Measurements from ENCODE around the gene CRYZL1.

The CRYZL1 gene

DNA sequence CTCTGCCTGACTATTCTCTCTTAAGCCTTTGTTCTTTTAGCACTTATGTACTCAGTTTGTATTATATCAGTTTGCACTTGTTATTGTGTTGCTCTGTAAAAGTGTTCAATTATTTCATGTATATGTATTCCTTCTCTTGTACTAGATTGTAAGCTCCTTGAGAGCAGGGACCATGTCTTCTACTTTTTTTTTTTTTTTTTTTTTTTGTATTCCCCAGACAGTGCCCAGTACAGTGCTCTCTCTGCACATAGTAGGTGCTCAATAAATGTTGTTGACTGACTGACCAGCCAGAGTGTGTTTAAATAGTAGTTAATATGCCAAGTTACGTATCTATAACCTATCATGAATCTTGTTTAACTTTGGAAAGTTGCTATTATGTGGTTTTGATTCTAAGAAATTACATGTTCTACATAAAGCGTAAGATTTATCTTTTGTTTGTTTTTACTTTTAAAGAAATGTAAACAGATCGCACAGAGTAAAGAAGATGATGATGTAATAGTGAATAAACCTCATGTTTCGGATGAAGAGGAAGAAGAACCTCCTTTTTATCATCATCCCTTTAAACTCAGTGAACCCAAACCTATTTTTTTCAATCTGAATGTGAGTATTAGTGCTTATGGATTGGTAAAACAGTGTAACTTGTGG, 82.6 kb downstream of the CRYZL1 start:
- DNase-seq, result no peak

DNA sequence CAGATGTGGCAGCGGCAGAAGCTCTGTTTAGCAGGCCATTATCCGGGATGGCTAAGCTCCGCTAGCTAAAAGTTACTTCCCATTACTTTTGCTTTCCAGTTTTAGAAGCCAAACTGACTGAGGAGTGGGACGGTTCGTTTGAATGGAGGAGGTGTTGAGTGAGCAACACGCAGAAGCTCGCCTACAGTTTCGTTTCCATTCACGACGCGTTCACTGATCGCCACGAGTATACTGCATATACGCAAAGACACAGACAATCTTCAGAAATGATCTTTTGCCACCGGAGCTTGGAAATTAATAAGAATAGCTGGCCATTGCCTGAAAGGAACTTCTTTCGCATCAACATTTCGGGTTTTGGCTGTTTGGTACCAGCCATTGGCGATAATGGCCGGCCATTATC, 84.1 kb downstream of the CRYZL1 start:
- no peak for DNase-seq

DNA sequence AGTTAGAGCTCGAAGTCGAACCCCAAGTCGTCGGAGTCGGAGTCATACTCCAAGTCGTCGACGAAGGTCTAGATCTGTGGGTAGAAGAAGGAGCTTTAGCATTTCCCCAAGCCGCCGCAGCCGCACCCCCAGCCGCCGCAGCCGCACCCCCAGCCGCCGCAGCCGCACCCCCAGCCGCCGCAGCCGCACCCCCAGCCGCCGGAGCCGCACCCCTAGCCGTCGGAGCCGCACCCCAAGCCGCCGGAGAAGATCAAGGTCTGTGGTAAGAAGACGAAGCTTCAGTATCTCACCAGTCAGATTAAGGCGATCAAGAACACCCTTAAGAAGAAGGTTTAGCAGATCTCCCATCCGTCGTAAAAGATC, 86.6 kb downstream of the CRYZL1 start:
- no peak for DNase-seq

DNA sequence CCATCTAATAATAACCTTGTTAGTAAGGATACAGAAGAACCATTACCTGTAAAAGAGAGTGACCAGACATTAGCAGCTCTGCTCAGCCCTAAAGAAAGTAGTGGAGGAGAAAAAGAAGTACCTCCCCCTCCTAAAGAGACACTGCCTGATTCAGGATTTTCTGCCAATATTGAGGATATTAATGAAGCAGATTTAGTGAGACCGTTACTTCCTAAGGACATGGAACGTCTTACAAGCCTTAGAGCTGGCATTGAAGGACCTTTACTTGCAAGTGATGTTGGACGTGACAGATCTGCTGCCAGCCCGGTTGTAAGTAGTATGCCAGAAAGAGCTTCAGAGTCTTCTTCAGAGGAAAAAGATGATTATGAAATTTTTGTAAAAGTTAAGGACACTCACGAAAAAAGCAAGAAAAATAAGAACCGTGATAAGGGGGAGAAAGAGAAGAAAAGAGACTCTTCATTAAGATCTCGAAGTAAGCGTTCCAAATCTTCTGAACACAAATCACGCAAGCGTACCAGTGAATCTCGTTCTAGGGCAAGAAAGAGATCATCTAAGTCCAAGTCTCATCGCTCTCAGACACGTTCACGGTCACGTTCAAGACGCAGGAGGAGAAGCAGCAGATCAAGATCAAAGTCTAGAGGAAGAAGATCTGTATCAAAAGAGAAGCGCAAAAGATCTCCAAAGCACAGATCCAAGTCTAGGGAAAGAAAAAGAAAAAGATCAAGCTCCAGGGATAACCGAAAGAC, 87.1 kb downstream of the CRYZL1 start:
- no peak for DNase-seq

DNA sequence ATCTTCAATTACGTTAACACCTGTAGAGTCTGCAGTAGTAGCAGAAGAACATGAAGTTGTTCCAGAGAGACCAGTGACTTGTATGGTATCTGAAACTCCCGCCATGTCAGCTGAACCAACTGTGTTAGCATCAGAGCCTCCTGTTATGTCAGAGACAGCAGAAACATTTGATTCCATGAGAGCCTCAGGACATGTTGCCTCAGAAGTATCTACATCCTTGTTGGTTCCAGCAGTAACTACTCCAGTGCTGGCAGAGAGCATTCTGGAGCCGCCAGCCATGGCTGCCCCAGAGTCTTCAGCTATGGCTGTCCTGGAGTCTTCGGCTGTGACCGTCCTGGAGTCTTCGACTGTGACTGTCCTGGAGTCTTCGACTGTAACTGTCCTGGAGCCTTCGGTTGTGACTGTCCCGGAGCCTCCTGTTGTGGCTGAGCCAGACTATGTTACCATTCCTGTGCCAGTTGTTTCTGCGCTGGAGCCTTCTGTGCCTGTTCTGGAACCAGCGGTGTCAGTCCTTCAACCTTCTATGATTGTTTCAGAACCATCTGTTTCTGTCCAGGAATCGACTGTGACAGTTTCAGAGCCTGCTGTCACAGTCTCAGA, 88.4 kb downstream of the CRYZL1 start:
- DNase-seq, result no peak

DNA sequence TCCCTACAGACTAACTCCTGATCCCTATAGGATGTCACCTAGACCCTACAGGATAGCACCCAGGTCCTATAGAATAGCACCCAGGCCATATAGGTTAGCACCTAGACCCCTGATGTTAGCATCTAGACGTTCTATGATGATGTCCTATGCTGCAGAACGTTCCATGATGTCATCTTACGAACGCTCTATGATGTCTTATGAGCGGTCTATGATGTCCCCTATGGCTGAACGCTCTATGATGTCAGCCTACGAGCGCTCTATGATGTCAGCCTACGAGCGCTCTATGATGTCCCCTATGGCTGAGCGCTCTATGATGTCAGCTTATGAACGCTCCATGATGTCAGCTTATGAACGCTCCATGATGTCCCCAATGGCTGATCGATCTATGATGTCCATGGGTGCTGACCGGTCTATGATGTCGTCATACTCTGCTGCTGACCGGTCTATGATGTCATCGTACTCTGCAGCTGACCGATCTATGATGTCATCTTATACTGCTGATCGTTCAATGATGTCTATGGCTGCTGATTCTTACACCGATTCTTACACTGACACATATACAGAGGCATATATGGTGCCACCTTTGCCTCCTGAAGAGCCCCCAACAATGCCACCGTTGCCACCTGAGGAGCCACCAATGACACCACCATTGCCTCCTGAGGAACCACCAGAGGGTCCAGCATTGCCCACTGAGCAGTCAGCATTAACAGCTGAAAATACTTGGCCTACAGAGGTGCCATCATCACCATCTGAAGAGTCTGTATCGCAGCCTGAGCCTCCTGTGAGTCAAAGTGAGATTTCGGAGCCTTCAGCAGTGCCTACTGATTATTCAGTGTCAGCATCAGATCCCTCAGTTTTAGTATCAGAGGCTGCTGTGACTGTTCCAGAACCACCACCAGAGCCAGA, 89.2 kb downstream of the CRYZL1 start:
- no peak for DNase-seq

DNA sequence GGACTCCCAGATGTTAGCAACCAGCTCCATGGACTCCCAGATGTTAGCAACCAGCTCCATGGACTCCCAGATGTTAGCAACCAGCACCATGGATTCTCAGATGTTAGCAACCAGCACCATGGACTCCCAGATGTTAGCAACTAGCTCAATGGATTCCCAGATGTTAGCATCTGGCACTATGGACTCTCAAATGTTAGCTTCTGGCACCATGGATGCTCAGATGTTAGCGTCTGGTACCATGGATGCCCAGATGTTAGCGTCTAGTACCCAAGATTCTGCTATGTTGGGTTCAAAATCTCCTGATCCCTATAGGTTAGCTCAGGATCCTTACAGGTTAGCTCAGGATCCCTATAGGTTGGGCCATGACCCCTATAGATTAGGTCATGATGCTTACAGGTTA, 89.9 kb downstream of the CRYZL1 start:
- DNase-seq, result no peak

DNA sequence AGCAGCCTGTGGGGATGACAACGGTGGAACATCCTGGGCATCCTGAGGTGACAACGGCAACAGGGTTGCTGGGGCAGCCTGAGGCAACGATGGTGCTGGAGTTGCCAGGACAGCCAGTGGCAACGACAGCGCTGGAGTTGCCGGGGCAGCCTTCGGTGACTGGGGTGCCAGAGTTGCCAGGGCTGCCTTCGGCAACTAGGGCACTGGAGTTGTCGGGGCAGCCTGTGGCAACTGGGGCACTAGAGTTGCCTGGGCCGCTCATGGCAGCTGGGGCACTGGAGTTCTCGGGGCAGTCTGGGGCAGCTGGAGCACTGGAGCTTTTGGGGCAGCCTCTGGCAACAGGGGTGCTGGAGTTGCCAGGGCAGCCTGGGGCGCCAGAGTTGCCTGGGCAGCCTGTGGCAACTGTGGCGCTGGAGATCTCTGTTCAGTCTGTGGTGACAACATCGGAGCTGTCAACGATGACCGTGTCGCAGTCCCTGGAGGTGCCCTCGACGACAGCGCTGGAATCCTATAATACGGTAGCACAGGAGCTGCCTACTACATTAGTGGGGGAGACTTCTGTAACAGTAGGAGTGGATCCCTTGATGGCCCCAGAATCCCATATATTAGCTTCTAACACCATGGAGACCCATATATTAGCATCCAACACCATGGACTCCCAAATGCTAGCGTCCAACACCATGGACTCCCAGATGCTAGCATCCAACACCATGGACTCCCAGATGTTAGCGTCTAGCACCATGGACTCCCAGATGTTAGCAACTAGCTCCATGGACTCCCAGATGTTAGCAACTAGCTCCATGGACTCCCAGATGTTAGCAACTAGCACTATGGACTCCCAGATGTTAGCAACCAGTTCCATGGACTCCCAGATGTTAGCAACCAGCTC, 90.5 kb downstream of the CRYZL1 start:
- no peak for DNase-seq

DNA sequence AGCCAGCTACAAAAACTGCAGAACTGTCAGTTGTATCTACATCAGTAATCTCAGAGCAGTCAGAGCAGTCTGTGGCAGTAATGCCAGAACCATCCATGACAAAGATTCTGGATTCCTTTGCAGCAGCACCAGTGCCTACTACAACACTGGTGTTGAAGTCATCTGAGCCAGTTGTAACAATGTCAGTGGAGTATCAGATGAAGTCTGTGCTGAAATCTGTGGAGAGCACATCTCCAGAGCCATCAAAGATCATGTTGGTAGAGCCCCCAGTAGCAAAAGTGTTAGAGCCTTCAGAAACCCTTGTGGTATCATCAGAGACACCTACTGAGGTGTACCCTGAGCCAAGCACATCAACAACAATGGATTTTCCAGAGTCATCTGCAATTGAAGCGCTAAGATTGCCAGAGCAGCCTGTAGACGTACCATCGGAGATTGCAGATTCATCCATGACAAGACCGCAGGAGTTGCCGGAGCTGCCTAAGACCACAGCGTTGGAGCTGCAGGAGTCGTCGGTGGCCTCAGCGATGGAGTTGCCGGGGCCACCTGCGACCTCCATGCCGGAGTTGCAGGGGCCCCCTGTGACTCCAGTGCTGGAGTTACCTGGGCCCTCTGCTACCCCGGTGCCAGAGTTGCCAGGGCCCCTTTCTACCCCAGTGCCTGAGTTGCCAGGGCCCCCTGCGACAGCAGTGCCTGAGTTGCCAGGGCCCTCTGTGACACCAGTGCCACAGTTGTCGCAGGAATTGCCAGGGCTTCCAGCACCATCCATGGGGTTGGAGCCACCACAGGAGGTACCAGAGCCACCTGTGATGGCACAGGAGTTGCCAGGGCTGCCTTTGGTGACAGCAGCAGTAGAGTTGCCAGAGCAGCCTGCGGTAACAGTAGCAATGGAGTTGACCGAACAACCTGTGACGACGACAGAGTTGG, 91.4 kb downstream of the CRYZL1 start:
- no peak for DNase-seq

DNA sequence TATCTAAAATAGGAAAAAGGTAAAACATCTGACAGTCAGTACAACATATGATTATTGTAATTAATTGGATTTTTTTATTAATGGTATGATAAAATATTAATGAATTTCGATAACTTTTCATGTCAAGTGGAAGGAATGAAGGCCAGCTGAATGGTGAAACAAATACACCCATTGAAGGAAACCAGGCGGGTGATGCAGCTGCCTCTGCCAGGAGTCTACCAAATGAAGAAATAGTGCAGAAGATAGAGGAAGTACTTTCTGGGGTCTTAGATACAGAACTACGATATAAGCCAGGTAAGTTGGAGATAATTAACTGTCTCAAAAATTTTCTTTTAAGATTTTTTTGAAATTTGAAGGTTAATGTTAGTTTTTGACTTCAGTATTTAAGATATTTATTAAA, 95.5 kb downstream of the CRYZL1 start:
- DNase-seq, result no peak

DNA sequence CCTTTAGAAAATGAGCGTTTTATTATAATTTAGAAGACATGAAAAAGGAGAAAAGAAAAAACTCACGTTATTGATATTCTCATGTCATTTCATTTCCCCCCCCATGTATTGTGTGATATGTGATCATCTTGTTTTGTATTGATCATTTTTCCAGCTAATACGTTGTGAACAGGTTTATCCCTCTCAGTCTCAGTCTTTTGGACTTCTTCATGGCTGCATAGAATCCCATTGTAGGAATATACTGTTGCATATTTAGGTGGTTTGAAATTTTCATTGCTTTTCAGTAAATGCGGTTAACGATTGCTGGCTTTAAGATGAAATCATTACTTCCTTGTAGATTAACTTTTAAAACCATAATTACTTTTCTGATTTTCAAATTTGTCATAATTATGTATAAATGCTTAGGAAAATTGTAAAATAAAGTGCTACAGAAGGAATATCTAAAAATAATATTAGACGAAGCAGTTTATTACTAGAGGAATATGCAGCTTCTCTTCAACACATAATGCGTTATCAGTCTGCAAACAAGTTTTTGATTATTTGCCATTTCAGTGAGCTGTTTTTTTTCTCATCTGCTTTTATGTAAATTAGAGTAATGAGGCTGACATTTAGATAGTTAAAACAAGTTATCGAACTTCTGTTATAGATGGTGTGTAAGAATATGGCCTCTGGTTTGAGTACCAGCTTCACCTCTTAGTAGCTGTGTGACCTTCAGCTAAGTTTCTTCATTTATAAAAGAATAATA, 96.9 kb downstream of the CRYZL1 start:
- DNase-seq, result no peak

DNA sequence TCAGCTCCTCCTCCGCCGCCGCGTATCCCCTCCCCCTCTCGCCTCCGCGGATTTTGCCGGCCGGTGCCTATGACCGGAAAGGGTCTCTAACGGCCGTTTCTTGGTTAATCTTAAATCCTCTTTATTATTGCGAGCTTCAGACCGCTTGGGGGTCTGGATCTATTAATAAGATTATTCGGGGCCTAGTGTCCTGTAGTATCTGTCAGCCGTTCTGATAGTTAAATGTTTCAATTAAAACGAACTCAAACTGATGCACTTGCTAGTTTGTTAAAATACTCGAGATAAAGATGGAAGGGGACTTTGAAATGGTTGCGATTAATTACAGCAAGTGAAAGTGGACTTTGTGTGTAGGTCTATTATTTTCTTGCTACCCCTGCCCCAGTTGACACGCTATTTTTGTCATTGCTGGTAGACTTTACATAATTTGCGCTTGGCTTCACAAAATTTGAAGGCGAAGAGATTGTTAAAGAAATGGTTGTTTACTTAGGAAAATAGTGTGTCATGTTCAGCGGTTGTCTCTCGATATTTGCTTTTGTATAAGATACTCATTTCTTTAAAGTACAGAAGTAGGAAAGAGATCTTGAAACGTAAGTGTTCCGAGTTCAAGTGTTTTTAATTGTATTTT, 97.9 kb downstream of the CRYZL1 start:
- DNase-seq, result no peak

DNA sequence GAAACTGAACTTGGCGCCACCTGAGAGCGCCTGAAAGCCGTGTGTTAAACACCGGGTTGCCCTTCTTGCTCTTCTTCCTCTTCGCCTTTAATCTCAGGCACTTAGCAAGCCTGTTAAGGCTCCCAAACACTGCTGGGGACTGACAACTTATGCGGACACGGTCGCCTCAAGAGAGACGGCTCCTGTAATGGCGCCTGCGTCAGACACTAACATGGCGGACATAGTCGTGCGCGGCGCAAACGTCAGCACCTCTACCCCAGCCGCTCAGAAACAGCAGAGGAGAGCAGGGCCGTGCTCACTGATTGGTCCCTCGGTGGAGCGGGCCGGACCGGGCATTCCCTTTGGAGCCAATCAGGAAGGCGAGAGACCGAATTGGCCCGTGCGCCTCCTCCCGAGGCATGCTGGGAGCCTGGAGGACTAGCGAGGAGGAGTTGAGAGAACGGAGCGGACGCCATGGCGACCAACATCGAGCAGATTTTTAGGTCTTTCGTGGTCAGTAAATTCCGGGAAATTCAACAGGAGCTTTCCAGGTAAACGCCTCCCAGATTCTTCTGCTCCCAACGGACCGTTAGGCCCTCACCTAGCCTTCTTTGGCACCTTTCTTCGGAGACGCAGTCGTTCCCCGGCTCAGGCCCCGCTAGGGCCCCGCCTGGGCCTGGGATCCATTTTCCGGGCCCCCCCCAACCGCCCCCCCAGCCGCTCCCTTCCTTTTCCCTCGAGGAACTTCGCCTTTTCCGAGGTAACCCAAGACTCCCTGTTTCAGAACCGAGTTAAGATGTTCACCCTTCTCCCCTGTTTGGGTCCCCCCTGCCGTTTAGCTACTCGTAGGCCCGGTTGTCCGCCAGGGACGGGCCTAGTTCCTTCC, 98.7 kb downstream of the CRYZL1 start, which contains the start of gene SON:
TSS of gene SON (plus strand) at position 399 of the 865 bp plus-strand sequence. CDS start at position 454, 55 bp downstream.
- DNase-seq, result peak; percentile 99

DNA sequence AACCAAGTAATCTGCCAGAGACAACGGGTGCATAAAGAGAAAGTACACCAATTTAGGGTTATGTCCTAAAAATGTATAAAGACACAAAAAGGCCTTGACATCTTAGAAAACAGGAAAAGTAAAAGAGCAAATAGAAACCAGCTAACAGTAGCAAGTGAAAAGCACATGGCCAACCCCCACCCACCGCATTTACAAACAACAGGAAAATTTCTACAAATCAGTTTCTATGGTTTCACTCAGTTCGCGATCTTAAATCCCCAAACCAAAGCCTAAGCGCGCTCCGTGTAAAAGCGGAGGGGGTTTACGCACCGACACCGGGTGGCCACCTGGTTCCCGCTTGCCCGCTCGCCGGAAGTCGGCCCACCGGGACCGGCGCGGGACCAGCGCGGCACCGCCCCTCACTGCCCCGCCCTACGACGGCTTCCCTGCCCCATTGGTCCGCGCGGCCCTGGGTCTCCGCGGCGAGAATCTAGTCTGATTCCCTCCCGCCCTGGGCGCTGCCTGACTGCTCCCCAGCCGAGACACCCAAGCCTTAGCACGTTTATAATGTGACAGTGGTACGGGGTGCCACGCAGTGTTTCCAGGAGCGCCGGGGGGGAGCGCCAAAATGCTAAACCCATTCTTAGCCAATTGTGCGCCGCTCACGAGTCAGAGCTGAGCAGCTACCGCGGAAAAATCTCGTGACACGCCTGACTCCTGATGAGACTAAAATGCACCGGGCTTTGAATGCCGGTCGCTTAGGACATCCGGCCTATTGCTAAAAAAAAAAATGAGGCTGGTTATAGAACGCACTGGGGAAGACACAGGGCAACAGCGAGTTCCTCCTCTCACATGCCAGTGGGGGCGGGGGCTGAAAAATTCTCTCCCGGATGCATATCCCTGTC, 99.5 kb downstream of the CRYZL1 start, which contains the start of gene GART:
TSS of gene GART (minus strand) at position 362 of the 884 bp plus-strand sequence. CDS start 2,802 bp downstream, outside the sequence.
- DNase-seq, result peak; percentile 90

DNA sequence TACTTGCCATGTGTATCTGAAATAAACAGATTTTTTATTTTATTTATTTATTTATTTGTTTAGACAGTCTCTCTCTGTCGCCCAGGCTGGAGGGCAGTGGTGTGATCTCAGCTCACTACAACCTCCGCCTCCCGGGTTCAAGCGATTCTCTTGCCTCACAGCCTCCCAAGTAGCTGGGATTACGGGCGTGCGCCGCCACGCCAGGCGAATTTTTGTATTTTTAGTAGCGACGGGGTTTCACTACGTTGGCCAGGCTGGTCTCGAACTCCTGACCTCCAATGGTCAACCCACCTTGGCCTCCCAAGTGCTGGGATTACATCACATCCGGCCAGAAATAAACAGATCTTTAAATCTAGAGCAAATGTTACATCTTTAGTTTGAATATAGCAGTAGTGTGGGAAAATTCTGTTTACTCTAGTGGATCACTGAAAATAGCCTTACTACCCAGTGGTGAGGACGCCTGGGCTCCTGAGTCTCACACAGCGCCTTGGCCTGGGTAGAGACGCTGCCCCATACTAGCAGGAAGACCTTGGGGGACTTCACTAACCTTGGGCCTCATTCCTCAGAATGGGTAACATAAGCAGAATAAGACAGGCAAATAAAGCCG, 100.3 kb downstream of the CRYZL1 start:
- DNase-seq, result peak; percentile 59

DNA sequence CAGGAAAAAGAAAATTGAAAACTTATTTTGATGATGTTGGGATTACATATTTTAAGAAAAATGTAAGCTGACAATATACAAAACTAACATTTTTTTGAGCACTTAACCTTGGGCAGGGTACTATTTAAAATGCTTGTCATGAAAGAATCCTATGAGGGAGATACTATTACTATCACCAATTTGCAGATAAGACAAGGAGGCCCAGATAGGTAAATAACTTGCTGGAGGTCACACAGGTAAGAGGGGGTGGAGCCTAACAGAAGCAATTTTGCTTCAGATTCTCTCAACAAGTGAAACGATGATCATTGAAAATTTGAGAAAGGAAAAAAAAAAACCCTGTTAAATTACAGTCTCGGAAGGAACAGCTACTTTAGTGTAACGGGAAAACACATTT, 100.8 kb downstream of the CRYZL1 start:
- peak; percentile 30 for DNase-seq

DNA sequence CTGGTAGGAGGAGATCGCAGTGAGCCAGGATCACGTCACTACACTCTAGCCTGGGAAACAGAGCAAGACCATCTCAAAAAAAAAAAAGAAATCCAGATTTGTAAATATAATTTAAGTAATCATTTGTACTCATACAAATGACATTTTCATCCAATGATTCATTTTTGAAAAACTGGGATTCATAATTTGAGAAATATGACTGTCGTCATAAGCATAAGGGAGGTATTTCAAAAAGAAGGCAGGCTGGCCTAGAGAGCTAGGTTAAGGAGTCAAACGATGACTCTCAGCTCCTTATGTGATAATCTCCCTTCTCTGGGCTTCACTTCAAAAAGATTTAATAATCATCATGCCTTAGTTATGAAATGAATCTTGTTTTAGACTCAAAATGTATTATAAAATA, 101.9 kb downstream of the CRYZL1 start:
- no peak for DNase-seq
